Measurements from ENCODE around the gene LTBP3.

DNA sequence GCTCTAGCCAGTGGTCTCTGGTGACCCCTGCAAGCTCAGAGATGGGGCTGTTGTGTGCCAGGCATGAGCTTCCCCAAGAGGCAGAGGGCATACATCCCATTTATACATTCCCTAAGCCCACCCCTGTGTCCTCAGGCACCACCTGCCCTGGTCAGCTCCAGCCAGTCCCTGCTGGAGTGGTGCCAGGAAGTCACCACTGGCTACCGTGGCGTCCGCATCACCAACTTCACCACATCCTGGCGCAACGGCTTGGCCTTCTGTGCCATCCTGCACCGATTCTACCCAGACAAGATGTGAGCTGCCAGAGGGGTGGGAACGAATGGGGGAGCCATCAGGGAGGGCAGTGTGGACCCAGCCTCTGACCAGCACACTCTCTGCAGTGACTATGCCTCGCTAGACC is 25.9 kb upstream of the LTBP3 start:
- TF ChIP-seq, protein P1, sequence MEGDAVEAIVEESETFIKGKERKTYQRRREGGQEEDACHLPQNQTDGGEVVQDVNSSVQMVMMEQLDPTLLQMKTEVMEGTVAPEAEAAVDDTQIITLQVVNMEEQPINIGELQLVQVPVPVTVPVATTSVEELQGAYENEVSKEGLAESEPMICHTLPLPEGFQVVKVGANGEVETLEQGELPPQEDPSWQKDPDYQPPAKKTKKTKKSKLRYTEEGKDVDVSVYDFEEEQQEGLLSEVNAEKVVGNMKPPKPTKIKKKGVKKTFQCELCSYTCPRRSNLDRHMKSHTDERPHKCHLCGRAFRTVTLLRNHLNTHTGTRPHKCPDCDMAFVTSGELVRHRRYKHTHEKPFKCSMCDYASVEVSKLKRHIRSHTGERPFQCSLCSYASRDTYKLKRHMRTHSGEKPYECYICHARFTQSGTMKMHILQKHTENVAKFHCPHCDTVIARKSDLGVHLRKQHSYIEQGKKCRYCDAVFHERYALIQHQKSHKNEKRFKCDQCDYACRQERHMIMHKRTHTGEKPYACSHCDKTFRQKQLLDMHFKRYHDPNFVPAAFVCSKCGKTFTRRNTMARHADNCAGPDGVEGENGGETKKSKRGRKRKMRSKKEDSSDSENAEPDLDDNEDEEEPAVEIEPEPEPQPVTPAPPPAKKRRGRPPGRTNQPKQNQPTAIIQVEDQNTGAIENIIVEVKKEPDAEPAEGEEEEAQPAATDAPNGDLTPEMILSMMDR (IDR thresholded peaks at IDR 0.05 in 2 of 3, conservative IDR thresholded peaks at IDR 0.05 in 1 of 3; ENCODE audit: borderline replicate concordance in 1 of 3, insufficient read depth in 1 of 3, low read depth in 2 of 3, low read length in 2 of 3), result no peak
- no peak for TF ChIP-seq SP1 (IDR thresholded peaks at IDR 0.05; ENCODE audit: low read depth)
- TF ChIP-seq, protein P2, sequence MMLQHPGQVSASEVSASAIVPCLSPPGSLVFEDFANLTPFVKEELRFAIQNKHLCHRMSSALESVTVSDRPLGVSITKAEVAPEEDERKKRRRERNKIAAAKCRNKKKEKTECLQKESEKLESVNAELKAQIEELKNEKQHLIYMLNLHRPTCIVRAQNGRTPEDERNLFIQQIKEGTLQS (IDR thresholded peaks at IDR 0.05), result no peak
- no peak for TF ChIP-seq SIN3A (IDR thresholded peaks at IDR 0.05; ENCODE audit: low read depth)
- TF ChIP-seq POLR2AphosphoS5 (IDR thresholded peaks at IDR 0.05; ENCODE audit: low read depth, low read length), result no peak
- no peak for TF ChIP-seq EZH2 (IDR thresholded peaks at IDR 0.05)
- TF ChIP-seq, protein P3, sequence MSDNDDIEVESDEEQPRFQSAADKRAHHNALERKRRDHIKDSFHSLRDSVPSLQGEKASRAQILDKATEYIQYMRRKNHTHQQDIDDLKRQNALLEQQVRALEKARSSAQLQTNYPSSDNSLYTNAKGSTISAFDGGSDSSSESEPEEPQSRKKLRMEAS (IDR thresholded peaks at IDR 0.05), result no peak
- no peak for TF ChIP-seq POLR2A (IDR thresholded peaks at IDR 0.05; ENCODE audit: borderline replicate concordance, extremely low read depth, insufficient read depth, insufficient read length)
- TF ChIP-seq EGR1 (IDR thresholded peaks at IDR 0.05; ENCODE audit: low read depth), result no peak
- TF ChIP-seq, protein P4, sequence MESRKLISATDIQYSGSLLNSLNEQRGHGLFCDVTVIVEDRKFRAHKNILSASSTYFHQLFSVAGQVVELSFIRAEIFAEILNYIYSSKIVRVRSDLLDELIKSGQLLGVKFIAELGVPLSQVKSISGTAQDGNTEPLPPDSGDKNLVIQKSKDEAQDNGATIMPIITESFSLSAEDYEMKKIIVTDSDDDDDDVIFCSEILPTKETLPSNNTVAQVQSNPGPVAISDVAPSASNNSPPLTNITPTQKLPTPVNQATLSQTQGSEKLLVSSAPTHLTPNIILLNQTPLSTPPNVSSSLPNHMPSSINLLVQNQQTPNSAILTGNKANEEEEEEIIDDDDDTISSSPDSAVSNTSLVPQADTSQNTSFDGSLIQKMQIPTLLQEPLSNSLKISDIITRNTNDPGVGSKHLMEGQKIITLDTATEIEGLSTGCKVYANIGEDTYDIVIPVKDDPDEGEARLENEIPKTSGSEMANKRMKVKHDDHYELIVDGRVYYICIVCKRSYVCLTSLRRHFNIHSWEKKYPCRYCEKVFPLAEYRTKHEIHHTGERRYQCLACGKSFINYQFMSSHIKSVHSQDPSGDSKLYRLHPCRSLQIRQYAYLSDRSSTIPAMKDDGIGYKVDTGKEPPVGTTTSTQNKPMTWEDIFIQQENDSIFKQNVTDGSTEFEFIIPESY (IDR thresholded peaks at IDR 0.05; ENCODE audit: extremely low read depth, insufficient replicate concordance, low read length), result no peak

Measured in HCT116 (cell line).